HG03196 (cell line): ENCODE results near the gene TRAPPC2.
"Not testable (repeated sequence)": the region's sequence is repeated elsewhere in the genome, so short reads cannot be mapped to it uniquely, and the experiment has no call there.

Source experiments
- ATAC-seq: cut with Tn5 transposase; IDR thresholded peaks from one replicate; pipeline ENCODE4 v1.9.1; 2021; ENCODE audit not compliant: unreplicated experiment

The TRAPPC2 gene

GRCh38 chrX:13673016-13673415 is 61.4 kb downstream of the TRAPPC2 start:
- no peak for ATAC-seq

- ATAC-seq: no peak
Observed at GRCh38 chrX:13670197-13670596, 64.2 kb downstream of the TRAPPC2 start.

- ATAC-seq: not testable (repeated sequence)
Observed at GRCh38 chrX:13669755-13670154, 64.7 kb downstream of the TRAPPC2 start.

- ATAC-seq: peak; percentile 70
Observed at GRCh38 chrX:13669246-13669737, 65.1 kb downstream of the TRAPPC2 start.

GRCh38 chrX:13667919-13668318 is 66.5 kb downstream of the TRAPPC2 start:
- ATAC-seq: no peak

GRCh38 chrX:13666836-13667235 is 67.6 kb downstream of the TRAPPC2 start:
- ATAC-seq: no peak

GRCh38 chrX:13664020-13664419 is 70.4 kb downstream of the TRAPPC2 start:
- ATAC-seq: no peak

- ATAC-seq: no peak
Observed at GRCh38 chrX:13662355-13662791, 72.0 kb downstream of the TRAPPC2 start.
